T-helper 1 cell treated with Interleukin-12 subunit alpha and Interleukin-12 subunit beta and Interleukin-4 antibody, amounts not matched to agents 30 ng/mL and 1 ng/mL, for 36 hours (primary cell): ENCODE data around the gene UQCC3. TPM values are rescaled to one million over a fixed set of nuclear protein-coding genes. Genes with fewer than 3 reads are reported as not detected.
"Not testable (repeated sequence)": the region's sequence is repeated elsewhere in the genome, so short reads cannot be mapped to it uniquely, and the experiment has no call there.

Source experiments
- intact Hi-C: fragments of 100-400 bp; cut with micrococcal nuclease; formaldehyde crosslinking; loops from one replicate; pipeline ENCODE4 v1.15.1; 2024
- total RNA-seq: library from RNA; stranded (reverse); gene quantifications from 2 replicates; pipeline ENCODE4 v1.2.3, GENCODE V29; 2022

UQCC3 gene
- total RNA-seq, 1 donor from 2014 or later: 8.0 TPM

- intact Hi-C loops: loop anchor here (1.0 to 2.0 kb wide), 7 partner anchors 13 to 313 kb away; partner anchors contain the start of gene EML3
Observed at GRCh38 chr11:62693624-62694023, 22.2 kb downstream of the UQCC3 start.

DNA sequence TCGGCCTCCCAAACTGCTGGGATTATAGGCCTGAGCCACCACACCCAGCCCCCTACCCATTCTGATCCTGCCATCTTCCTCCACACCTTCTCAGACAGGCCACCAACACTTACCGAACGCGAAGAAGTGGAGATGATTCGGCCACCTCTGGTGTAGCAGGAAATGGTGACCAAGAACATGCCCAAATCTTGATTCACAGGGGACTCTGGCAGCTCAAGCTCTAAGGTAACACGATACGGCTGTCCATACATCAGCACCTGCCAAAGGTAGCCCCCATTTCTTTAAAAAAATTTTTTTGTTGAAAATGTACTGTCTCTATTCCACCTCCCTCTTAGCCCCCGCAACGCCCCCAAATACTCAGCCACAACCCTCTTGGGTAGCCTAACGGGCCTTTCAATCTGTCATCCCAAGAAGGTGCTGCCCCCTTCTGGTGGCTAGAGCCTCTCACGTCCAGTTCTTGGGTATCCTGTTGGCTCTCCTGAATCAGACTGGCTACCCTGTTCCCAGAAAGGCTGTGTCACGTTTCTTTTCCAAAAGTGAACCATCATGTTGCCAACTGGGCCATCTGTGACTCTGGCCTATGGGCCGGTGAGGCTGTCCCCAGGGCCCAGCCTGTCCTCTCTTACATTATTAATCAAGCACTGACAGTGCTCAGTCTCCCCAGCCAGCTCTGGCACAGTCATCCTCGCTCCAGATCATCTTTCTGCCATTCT is 23.1 kb downstream of the UQCC3 start:
- intact Hi-C loops: loop anchor here (1.0 to 2.0 kb wide), 7 partner anchors 14 to 314 kb away; partner anchors contain the start of gene EML3

DNA sequence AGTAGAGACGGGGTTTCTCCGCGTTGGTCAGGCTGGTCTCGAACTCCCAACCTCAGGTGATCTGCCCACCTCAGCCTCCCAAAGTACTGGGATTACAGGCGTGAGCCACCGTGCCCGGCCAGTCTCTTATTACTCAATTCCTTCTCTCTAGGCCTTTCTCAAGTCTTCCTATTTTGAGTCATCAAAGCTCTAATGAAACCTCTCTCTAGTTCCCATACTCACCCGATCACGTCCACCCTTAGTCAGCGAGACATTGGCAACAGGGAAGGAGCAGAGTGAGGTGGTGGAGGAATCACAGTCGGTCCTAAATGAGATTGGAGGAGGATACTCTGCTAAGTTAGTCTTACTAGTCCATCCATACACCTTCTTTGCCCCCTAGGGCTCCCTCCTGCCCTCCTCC is 30.8 kb downstream of the UQCC3 start:
- intact Hi-C loops: no loop called here

GRCh38 chr11:62703921-62704320 is 32.4 kb downstream of the UQCC3 start:
- intact Hi-C loops: not testable (repeated sequence)

- intact Hi-C loops: loop anchor here (5.0 kb wide), 1 partner anchor 1482 kb away; the partner anchor contains the start of gene STIP1
Observed at GRCh38 chr11:62705413-62705812, 33.9 kb downstream of the UQCC3 start.

GRCh38 chr11:62705880-62706849 is 34.7 kb downstream of the UQCC3 start:
- intact Hi-C loops: loop anchor here (1.0 to 5.0 kb wide), 3 partner anchors 60 to 1481 kb away; partner anchors contain the start of genes GANAB and STIP1

DNA sequence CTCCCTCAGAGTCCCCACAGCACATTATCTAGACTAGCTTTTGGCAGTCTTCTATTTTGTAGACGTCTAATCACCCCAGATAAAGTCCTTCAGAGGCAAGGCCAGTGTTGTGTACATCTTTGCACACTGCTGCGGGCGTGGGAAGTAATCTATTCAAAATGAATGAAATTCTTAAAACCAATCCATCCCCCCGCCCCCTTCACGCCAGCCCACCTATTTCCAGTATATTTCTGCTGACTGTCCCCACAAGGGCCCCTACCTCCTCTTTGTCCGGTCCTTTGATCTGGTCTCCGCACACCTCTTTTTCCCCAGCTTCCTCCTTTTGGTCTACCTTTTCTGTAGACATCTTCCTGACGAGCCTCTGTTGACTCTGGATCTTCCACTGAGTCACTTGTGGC is 35.4 kb downstream of the UQCC3 start:
- intact Hi-C loops: loop anchor here (1.0 to 5.0 kb wide), 3 partner anchors 61 to 1480 kb away; partner anchors contain the start of genes GANAB and STIP1

GRCh38 chr11:62707277-62707861 is 35.9 kb downstream of the UQCC3 start, which contains the start of the genes BSCL2 and GNG3:
Gene BSCL2, minus strand, starts transcription at chr11:62707424. Its CDS starts 229 bp downstream, at chr11:62707195.
Gene GNG3, plus strand, starts transcription at chr11:62707676. Its CDS starts 620 bp downstream, at chr11:62708296.
- intact Hi-C loops: loop anchor here (5.0 kb wide), 1 partner anchor 1480 kb away; the partner anchor contains the start of gene STIP1

DNA sequence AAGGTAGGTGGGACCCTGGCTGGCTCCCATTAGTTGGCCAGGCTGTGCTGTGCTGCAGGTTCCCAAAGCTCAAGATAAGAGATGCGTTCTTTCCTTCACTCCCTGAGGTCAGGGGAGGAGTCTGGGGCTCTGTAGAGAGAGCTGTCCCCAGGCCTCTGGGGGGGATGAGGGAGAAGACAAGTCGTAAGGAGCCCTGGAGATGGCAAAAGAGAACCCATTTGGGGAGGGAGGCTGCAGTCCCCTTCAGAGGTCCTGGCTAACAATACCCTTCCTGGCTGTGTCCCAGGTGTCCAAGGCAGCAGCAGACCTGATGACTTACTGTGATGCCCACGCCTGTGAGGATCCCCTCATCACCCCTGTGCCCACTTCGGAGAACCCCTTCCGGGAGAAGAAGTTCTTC is 36.9 kb downstream of the UQCC3 start:
- intact Hi-C loops: loop anchor here (5.0 kb wide), 1 partner anchor 1479 kb away; the partner anchor contains the start of gene STIP1

- intact Hi-C loops: loop anchor here (1.0 to 5.0 kb wide), 18 partner anchors 14 to 1479 kb away; partner anchors contain the start of genes C11orf98, CSKMT, EEF1G and EML3
Observed at GRCh38 chr11:62708793-62709192, 37.3 kb downstream of the UQCC3 start.

GRCh38 chr11:62709247-62710000 is 38.0 kb downstream of the UQCC3 start:
- intact Hi-C loops: loop anchor here (1.0 to 5.0 kb wide), 18 partner anchors 15 to 1478 kb away; partner anchors contain the start of genes C11orf98, CSKMT, EEF1G and EML3

- intact Hi-C loops: no loop called here
Observed at GRCh38 chr11:62710001-62710345, 38.5 kb downstream of the UQCC3 start.

GRCh38 chr11:62712276-62712812 is 40.9 kb downstream of the UQCC3 start:
- intact Hi-C loops: no loop called here

GRCh38 chr11:62712861-62713260 is 41.4 kb downstream of the UQCC3 start:
- intact Hi-C loops: no loop called here

GRCh38 chr11:62713343-62713742 is 41.9 kb downstream of the UQCC3 start:
- intact Hi-C loops: no loop called here

DNA sequence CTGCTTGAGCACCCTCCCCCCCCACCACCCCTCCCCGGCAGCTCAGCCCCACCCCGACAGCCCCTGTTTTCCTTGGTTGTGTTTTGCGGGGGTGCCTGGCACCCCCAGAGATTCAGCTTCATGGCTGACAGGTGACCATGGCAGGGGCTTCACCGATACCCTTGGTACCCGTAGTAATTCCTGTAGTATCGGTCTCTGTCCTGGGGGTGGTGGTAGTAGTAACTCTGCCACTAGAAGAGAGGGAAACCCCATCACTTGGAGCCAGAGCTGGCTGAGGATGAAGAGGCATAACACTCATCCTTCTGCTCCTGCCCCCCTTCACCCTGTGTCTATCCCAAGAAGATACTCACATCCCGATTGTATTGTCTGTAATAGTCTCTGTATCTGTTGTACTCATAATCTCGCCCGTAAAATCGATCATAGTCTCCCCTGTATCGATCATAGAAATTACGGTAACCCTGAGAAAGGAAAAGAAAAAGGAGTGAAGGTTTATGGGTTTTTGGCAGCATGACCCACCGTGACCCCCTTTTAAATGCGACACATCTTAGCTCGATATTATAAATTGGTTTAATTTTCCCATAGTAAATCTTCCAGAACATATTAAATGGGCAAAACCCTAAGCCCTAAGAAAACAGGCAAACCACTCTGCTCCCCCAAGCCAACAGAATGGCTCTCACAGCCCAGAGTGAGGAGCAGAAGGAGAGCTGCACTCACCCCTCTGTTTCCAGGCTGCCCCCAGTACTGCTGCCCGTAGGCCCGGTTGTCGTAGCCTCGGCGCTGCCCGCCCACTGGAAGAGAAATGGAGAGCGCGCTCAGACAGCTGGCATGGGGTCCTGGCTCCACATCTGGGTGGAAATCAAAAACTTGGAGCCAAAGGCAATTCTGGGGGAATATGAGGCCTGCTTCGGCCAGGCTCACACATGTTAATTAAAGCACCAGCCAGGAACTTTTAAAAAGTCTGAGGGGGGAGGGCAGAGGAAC is 44.0 kb downstream of the UQCC3 start:
- intact Hi-C loops: no loop called here

DNA sequence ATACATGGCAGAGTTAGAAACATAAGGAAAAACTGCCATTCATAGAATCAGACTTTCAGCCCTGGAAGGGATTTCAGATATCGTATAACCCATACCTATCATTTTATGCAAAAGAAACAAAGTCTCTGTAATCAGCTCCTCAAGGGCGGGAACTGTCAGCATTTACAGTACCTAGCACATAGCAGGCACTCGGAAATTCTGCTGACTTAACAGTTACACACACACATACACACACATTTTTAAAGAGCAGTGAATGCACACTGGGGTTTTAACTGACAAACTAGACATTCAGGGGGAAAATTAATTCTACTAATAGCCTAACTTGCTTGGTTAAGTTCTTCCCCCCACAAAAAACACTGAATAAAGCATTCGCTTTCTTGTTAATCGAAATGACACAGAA is 44.7 kb downstream of the UQCC3 start:
- intact Hi-C loops: no loop called here

- intact Hi-C loops: no loop called here
Observed at GRCh38 chr11:62716816-62717215, 45.3 kb downstream of the UQCC3 start.
